Measurements from ENCODE around the gene PCP2.

DNA sequence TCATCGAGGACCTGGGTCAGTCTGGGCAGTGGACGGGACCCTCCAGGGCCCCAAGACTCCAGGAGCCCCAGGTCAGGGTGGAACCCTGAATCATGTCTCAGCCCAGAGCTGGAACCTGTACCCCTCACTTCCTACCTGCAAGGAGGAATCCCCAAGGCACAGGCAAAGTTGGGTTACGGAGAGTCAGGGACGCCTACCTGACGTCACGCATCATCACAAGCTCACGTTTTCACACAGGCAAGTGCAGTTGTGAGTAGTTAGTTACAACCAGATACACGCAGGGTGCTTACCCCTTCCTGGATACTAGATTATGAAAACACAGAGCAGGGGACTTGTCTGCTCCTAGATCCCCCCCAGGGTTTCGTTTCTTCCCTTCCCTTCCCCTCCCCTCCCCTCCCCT, 37.3 kb upstream of the PCP2 start:
- TF ChIP-seq CTCF (IDR thresholded peaks at IDR 0.05) (no peak), POLR2A (IDR thresholded peaks at IDR 0.05) (no peak)

All from vagina (tissue), 2 donors.